Ectodermal cell (in vitro differentiated cells): ENCODE measurements around the gene SEMA4F. TPM values are rescaled to one million over a fixed set of nuclear protein-coding genes. Genes with fewer than 3 reads are reported as not detected.
"Not testable (repeated sequence)": the region's sequence is repeated elsewhere in the genome, so short reads cannot be mapped to it uniquely, and the experiment has no call there.

Experiments used
- H3K27ac ChIP-seq: 2 replicates; pipeline ENCODE4 v1.7.0; 2013; ENCODE audit warnings: mild to moderate bottlenecking, low read depth, low read length; ENCODE audit not compliant: insufficient read depth, poor library complexity, severe bottlenecking
- H3K27me3 ChIP-seq: 2 replicates; pipeline ENCODE4 v1.7.0; 2013; ENCODE audit warnings: mild to moderate bottlenecking, low read length; ENCODE audit not compliant: insufficient read depth, control insufficient read depth, poor library complexity, severe bottlenecking
- H3K36me3 ChIP-seq: one replicate; pipeline ENCODE4 v1.7.0; 2013; ENCODE audit warnings: low read length; ENCODE audit not compliant: control insufficient read depth, insufficient read depth
- H3K4me1 ChIP-seq: one replicate; pipeline ENCODE4 v1.7.0; 2013; ENCODE audit warnings: low read length; ENCODE audit not compliant: control insufficient read depth, insufficient read depth
- H3K4me3 ChIP-seq: 2 replicates; pipeline ENCODE4 v1.7.0; 2013; ENCODE audit warnings: low read depth, low read length, control low read depth; ENCODE audit not compliant: insufficient read depth
- H3K9me3 ChIP-seq: 2 replicates; pipeline ENCODE4 v1.7.0; 2013; ENCODE audit warnings: mild to moderate bottlenecking, low read length, moderate library complexity; ENCODE audit not compliant: control insufficient read depth
- WGBS, 2 experiments: methylation state at CpG; one replicate each; pipeline ENCODE4 v1.1.7; 2013; ENCODE audit warnings: missing lambda C conversion rate in 2 of 2; 5-methylcytosine and 5-hydroxymethylcytosine counted together
- polyA plus RNA-seq, 4 experiments: library from polyadenylated mRNA; stranded (reverse); fragments of 50-300 nt; gene quantifications; one replicate each; pipeline ENCODE4 v1.2.3, GENCODE V29; 2013

Gene SEMA4F
- polyA plus RNA-seq (2013, experiment 1 of 4), result 8.5 TPM
- polyA plus RNA-seq (2013, experiment 2 of 4), result 9.4 TPM
- 7.5 TPM for polyA plus RNA-seq (2013, experiment 3 of 4)
- polyA plus RNA-seq (2013, experiment 4 of 4), result 8.6 TPM

GRCh38 chr2:74653985-74654882 is at the start of gene SEMA4F:
SEMA4F (plus strand) TSS chr2:74654247; CDS start chr2:74654377, 130 bp downstream.
- H3K4me1 ChIP-seq, result no peaks in the 10 kb centered on the region
- H3K9me3 ChIP-seq, result no peaks in the 10 kb centered on the region
- peak within 1 kb of the TSS; percentile 60 for H3K4me3 ChIP-seq
- peaks cover 37% of the 10 kb centered on the region for H3K27me3 ChIP-seq
- H3K36me3 ChIP-seq, result no peaks in the 10 kb centered on the region
- 2% methylated on average over 79 of the region's 79 CpGs for WGBS, 2 experiments
- no peak within 1 kb of the TSS for H3K27ac ChIP-seq

DNA sequence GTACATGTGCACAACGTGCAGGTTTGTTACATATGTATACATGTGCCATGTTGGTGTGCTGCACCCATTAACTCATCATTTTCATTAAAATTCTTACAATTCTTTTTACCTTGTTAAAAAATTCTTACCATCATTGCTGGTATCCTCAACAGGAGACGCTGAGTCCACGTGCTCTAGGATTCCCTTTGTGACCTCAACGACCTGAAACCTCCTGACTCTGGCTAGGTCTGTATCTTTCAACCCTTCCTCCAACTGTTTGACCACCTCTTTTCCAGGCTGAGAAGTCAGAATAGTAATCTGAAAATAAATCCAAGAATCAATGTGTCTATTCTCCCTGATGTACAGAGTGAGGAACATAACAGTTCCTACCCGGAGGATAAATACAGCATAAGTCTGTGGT is 47.1 kb upstream of the SEMA4F start:
- H3K4me1 ChIP-seq, result no peaks in the 10 kb centered on the region
- H3K27ac ChIP-seq, result no peak overlapping the region
- WGBS, 2 experiments, result 83 to 87% methylated on average over 4 to 5 of the region's 5 CpGs
- no peaks in the 10 kb centered on the region for H3K36me3 ChIP-seq
- H3K4me3 ChIP-seq, result no peak overlapping the region
- no peaks in the 10 kb centered on the region for H3K27me3 ChIP-seq
- no peaks in the 10 kb centered on the region for H3K9me3 ChIP-seq

DNA sequence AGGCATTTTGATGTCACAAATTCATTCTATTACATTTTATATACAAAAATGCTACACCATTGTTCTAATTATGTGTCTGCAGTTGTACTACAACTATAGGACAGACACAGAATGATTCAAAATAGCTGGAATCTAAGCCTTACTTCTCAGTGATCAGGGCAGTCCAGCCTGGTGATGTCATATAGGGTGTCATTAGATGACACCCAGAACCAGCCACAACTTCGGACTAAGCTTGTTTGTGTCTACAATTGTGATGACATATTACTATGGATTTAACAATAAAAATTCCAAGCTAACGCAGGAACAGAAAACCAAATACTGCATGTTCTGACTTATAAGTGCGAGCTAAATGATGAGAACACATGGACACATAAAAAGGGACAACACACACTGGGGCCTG is 36.9 kb upstream of the SEMA4F start:
- H3K27me3 ChIP-seq, result no peaks in the 10 kb centered on the region
- WGBS, 2 experiments, result 91 to 100% methylated on average over 2 to 3 of the region's 3 CpGs
- H3K36me3 ChIP-seq, result no peaks in the 10 kb centered on the region
- H3K4me1 ChIP-seq, result no peaks in the 10 kb centered on the region
- no peaks in the 10 kb centered on the region for H3K9me3 ChIP-seq
- no peak overlapping the region for H3K27ac ChIP-seq
- no peak overlapping the region for H3K4me3 ChIP-seq

DNA sequence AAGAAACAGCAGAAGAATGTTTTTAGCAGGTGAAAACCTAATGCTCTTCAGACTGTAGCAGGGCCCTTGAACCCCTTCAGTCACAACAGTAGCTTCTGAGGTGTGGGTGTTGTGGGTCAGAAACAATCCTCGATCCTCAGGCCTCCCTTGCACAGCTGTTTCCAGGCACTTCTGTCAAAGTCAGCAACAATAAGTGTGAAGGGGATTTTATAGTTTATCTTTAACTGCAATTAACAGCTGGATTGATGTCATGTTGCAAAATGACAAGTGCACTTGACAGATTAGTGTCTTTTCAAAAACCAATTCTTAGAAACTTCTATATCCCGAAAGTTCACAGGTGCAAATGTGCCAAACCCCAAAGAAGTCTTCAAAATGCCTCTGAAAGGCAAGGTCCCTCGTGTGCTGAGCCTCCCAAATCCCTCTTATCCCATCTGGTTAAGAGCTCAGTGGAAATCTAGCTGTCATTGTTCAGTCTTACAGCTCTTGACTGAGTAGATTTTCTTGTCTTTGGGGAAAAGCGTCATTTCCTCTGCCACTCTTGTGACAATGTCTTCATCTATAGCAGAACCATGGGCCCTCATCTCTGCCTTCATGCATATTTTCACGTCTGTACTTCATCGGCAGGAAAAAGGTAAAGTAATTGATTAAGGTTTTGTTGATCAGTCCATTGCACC is 35.5 kb upstream of the SEMA4F start:
- Histone ChIP-seq H3K27me3 (no peaks in the 10 kb centered on the region), H3K36me3 (no peaks in the 10 kb centered on the region), H3K4me1 (no peaks in the 10 kb centered on the region), H3K27ac (no peak overlapping the region), H3K9me3 (no peaks in the 10 kb centered on the region), H3K4me3 (no peak overlapping the region)
- WGBS, 2 experiments, result 90% methylated on average over 6 of the region's 6 CpGs

GRCh38 chr2:74619651-74620297 is 34.3 kb upstream of the SEMA4F start:
- Histone ChIP-seq H3K9me3 (no peaks in the 10 kb centered on the region), H3K27me3 (no peaks in the 10 kb centered on the region), H3K36me3 (no peaks in the 10 kb centered on the region), H3K4me3 (no peak overlapping the region), H3K27ac (no peak overlapping the region), H3K4me1 (no peaks in the 10 kb centered on the region)
- 97 to 98% methylated on average over 3 to 4 of the region's 5 CpGs for WGBS, 2 experiments

DNA sequence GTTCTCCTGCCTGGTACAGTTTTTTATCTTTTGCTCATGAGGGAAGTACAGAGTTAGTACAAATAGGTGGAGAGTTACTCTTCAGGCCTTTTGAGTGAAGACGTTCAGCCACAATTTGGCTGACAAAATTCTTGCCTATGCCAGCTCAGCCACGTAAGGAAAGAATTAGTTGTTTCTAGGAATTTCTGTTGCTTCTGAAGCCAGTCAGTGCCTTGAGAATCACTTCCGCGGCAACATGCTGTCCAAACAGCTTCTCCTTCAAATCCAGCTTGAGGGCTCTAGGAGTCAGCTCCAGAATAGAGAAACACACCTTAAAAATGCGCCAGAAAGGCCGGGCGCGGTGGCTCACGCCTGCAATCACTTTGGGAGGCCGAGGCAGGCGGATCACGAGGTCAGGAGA is 33.4 kb upstream of the SEMA4F start:
- Histone ChIP-seq H3K27me3 (no peaks in the 10 kb centered on the region), H3K4me3 (no peak overlapping the region), H3K4me1 (no peaks in the 10 kb centered on the region), H3K27ac (no peak overlapping the region), H3K36me3 (no peaks in the 10 kb centered on the region), H3K9me3 (no peaks in the 10 kb centered on the region)
- WGBS, 2 experiments, result 92 to 95% methylated on average over 12 of the region's 12 CpGs

DNA sequence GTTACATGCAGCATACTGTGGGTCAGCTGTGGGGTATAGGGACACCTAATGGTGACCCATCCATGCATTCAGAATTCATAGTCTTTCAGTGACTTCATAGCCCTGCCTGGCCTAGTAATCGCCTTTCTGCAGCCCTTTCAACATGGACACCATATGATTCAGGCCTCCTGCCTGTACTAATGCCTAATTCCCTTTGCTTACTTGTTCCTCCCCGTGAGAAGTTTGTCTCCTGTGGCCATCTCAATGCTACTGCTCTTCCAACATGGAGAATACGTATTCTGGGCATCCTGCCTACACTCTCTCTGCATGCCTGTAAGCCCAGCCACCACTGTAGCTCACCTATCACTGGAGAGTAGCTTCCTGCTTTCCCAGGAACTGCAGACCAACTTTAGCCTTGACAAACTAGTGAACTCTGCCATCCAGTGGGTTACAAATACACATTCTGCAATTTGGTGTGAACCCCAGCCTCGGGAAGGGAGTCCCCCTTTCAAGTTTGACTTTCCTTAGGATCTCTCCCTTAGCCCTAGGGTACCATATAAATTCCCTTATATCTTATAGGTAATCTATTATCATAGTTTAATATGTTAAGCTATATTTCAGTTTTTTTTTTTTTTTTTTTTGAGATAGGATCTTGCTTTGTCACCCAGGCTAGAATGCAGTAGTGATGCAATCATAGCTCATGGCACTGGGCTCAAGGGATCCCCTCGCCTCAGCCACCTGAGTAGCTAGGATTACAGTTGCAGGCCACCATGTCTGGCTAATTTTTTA is 28.2 kb upstream of the SEMA4F start:
- WGBS, 2 experiments, result 81 to 86% methylated on average over 4 to 5 of the region's 5 CpGs
- Histone ChIP-seq H3K27me3 (no peaks in the 10 kb centered on the region), H3K27ac (no peak overlapping the region), H3K4me3 (no peak overlapping the region), H3K4me1 (no peaks in the 10 kb centered on the region), H3K36me3 (no peaks in the 10 kb centered on the region), H3K9me3 (no peaks in the 10 kb centered on the region)

DNA sequence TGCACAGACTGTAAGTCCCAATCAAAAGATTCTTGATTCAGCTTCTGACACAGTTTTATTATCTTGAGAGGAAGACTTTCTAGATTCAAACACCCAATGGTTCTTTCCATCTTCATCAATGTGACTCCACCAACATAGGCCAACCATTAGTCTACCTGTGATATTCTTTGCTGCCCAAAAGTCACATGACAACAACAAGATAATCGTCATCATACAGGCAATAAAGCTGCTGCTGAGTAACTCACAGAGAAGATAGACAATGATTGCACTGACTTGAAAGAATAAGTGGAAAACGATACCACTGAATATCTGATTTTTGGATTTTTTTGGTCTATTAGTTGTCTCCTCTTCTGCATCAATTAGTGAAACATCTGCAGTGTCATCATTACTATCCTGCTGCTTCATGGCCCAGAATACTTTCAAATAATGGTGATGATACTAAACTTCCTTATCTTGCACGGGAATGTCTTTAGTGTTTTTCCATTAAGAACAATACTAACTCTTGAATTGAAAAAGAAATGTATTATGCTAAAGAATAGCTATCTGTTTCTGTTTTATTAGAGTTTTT is 25.4 kb upstream of the SEMA4F start:
- peaks cover 11% of the 10 kb centered on the region for H3K4me1 ChIP-seq
- no peak overlapping the region for H3K27ac ChIP-seq
- H3K27me3 ChIP-seq, result no peaks in the 10 kb centered on the region
- H3K36me3 ChIP-seq, result no peaks in the 10 kb centered on the region
- H3K9me3 ChIP-seq, result no peaks in the 10 kb centered on the region
- no peak overlapping the region for H3K4me3 ChIP-seq
- 92 to 93% methylated on average over 2 of the region's 3 CpGs for WGBS, 2 experiments

DNA sequence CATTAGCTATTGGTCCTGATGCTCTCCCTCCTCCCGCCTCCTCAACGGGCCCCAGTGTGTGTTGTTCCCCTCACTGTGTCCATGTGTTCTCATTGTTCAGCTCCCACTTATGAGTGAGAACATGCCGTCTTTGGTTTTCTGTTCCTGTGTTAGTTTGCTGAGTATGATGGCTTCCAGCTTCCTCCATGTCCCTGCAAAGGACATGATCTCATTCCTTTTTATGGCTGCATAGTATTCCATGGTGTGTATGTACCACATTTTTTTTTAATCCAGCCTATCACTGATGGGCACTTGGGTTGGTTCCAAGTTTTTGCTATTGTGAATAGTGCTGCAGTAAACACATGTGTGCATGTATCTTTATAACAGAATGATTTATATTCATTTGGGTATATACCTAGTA is 23.6 kb upstream of the SEMA4F start:
- H3K27ac ChIP-seq, result not testable (repeated sequence)
- WGBS, 2 experiments, result 88 to 94% methylated on average over 3 of the region's 3 CpGs

More for the DNA sequence above, 23.6 kb upstream of the SEMA4F start:
- not testable (repeated sequence) for H3K27me3 ChIP-seq, H3K4me3 ChIP-seq, H3K36me3 ChIP-seq, H3K9me3 ChIP-seq
- H3K4me1 ChIP-seq, result peaks cover 11% of the 10 kb centered on the region
